GM12875 (cell line): Measurements from ENCODE around the gene KRT4.

ENCODE experiments used
- H3K4me3 ChIP-seq: one replicate; pipeline ENCODE4 v1.5.1; 2011; ENCODE audit warnings: low read depth, low read length, control low read depth
- TF ChIP-seq, protein P1 (sequence below): IDR thresholded peaks from 2 replicates; pipeline ENCODE4 v1.5.1; 2011; ENCODE audit warnings: low read depth, mild to moderate bottlenecking, control low read depth, inconsistent platforms, low read length, moderate library complexity, borderline replicate concordance; ENCODE audit not compliant: insufficient read depth

KRT4 gene

DNA sequence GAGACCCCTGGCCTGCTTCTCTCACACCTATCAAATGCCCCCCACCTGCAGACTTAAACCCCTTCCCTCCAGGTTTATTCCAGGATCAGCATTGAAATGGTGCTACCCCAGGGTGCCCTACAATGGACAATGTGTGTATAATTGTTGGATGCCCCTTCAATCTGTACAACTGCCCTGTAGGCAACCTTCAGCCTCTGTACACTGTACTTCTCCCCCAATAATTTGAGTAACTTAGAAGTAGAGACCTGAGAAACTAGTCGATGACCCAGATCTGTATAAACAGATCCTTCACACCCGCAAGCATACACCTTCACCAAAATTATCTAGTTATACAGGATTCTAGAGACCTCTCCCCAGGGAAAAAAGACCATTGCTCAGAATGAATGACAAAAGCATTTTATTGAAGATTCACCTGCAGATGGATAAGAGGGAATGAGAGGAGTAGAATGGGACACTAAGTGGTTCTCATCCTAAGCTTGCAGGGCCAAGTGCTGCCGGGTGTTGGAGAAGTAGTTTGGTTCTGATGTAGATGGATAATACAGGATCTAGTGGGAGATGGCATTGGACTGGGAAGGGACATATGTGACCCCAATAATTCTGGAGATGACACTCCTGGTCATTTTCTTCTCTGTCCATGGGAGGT lies 7.6 kb downstream of the KRT4 start:
- H3K4me3 ChIP-seq: no peak overlapping the region
- TF ChIP-seq, protein P1, sequence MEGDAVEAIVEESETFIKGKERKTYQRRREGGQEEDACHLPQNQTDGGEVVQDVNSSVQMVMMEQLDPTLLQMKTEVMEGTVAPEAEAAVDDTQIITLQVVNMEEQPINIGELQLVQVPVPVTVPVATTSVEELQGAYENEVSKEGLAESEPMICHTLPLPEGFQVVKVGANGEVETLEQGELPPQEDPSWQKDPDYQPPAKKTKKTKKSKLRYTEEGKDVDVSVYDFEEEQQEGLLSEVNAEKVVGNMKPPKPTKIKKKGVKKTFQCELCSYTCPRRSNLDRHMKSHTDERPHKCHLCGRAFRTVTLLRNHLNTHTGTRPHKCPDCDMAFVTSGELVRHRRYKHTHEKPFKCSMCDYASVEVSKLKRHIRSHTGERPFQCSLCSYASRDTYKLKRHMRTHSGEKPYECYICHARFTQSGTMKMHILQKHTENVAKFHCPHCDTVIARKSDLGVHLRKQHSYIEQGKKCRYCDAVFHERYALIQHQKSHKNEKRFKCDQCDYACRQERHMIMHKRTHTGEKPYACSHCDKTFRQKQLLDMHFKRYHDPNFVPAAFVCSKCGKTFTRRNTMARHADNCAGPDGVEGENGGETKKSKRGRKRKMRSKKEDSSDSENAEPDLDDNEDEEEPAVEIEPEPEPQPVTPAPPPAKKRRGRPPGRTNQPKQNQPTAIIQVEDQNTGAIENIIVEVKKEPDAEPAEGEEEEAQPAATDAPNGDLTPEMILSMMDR: no peak

DNA sequence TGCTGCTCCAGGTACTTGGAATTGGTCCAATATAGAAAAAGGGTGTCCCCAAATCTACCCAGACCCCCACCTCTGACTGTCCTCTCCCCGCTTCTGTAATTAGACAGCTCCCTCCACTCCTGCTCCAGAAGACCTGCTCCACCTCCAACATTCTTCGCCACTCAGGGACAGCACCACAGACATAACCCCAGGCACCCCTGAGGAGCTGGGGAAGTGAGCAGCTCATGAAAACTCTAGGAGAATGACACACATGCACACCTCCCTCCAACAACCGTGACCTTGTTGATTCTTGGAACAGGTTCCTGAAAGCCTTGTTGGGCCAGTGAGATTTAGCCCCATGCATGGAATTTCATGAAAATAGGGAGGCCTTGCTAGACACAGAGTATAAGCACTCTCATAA lies 8.2 kb downstream of the KRT4 start:
- TF ChIP-seq, protein P1: no peak
- no peak overlapping the region for H3K4me3 ChIP-seq

DNA sequence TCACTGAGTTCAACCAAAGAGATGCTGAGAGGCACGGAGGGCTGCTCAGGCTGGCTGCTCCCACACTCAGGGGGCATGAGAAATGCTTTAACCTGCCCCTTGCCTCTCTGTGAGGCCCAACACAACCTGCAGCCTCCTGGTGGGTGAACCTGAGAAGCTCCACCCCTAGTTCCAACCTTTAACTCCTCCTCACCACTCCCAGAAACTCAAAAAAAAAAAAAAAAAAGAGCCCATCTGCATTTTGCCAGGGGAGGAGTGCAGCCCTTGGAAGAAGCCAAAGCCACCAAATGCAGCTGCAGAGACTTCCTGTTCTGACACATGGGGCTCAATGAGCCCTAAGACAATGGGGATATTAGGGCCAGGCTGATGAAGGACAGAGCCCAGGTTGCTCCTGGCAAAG lies 8.9 kb downstream of the KRT4 start:
- TF ChIP-seq, protein P1: no peak

DNA sequence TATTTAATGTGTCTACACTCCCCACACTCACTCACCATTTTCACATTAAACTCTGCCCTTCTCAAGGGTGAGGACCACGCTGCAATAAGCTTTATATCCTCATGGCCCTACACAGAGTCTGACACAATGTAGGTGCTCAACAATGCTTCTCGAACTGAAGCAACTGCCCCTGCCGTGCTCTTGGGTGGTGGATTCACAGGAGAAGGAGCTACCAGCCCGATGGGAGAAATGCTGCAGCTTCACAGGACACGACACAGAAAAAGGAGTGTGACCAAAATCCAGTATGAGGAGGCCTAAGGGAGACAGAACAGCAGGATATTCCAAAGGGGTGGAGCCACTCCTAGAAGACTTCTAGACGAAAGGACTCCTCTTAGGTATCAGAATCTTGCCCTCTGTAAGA lies 11.5 kb downstream of the KRT4 start:
- TF ChIP-seq, protein P1: no peak
- H3K4me3 ChIP-seq: no peak overlapping the region

More for the DNA sequence above, 8.9 kb downstream of the KRT4 start:
- H3K4me3 ChIP-seq: no peak overlapping the region

DNA sequence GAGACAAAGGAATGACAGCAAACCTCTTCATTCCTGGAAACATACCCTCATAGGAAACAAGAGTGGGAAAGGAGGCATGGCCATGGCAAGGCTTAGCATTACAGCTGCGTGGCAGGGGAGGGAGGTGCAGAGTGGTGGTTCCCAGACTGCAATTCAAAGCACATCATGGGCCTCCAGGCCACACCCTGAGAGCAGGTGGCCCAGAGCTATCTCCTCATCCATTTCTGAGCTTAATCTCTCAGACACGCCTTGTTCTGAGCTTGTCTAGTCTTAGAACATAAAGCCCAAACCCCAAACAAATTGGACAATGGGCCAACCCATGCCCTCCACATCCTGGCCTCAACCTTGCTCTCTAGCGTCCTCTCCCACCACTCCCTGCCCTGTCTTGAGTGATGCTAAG lies 12.1 kb downstream of the KRT4 start:
- no peak overlapping the region for H3K4me3 ChIP-seq
- TF ChIP-seq, protein P1: no peak

DNA sequence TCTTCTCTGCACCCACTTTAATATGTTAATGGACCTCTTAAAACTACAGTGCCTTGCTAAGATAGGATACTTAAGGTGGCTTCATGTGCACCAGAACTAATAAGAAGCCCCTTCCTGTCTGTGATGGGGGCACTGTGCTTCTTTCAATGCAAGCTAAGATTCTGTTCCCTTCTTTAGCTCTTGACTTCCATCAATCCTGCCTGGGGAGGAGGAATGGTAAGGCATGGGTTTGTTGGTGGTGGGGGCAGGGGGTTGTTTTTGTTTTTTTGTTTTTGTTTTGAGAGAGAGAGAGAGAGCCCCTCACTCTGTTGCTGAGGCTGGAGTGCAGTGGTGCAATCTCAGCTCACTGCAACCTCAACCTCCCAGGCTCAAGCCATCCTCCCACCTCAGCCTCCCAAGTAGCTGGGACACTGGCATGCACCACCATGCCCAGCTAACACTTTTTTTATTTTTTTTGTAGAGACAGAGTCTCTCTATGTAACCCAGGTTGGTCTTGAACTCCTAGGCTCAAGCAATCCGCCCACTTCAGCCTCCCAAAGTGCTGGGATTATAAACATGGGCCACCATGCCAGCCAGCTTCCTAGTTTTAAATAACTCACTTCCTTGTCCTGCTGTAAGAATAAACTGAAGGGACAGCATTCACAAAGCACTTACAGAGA lies 13.5 kb downstream of the KRT4 start:
- TF ChIP-seq, protein P1: no peak
- no peak overlapping the region for H3K4me3 ChIP-seq
